H9 (cell line): ENCODE data around the gene WDFY1. TPM values are rescaled to one million over a fixed set of nuclear protein-coding genes. Genes with fewer than 3 reads are reported as not detected.

Experiments
- DNase-seq: peaks from one replicate; pipeline ENCODE4 v3.0.0-alpha.2; 2017
- H2AFZ ChIP-seq: one replicate; pipeline ENCODE4 v1.6.1; 2013; ENCODE audit warnings: mild to moderate bottlenecking, low read length, control low read depth, moderate library complexity
- H2AK5ac ChIP-seq: 2 replicates; pipeline ENCODE4 v1.6.1; 2013; ENCODE audit warnings: low read length, control low read depth, mixed read lengths; ENCODE audit not compliant: insufficient read length
- H2BK120ac ChIP-seq: one replicate; pipeline ENCODE4 v1.6.1; 2013; ENCODE audit warnings: low read depth, mild to moderate bottlenecking, low read length, control low read depth, inconsistent platforms; ENCODE audit not compliant: poor library complexity, severe bottlenecking
- H2BK12ac ChIP-seq: 2 replicates; pipeline ENCODE4 v1.6.1; 2013; ENCODE audit warnings: low read length, control low read depth, mixed read lengths, low read depth; ENCODE audit not compliant: insufficient read length
- H2BK15ac ChIP-seq: 2 replicates; pipeline ENCODE4 v1.6.1; 2013; ENCODE audit warnings: low read depth, low read length, control low read depth
- H2BK20ac ChIP-seq: one replicate; pipeline ENCODE4 v1.6.1; 2013; ENCODE audit warnings: low read depth, mild to moderate bottlenecking, low read length, control low read depth, inconsistent platforms; ENCODE audit not compliant: poor library complexity, severe bottlenecking
- H2BK5ac ChIP-seq: 2 replicates; pipeline ENCODE4 v1.6.1; 2013; ENCODE audit warnings: low read length, control low read depth, mixed read lengths; ENCODE audit not compliant: insufficient read length
- H3K14ac ChIP-seq: 2 replicates; pipeline ENCODE4 v1.6.1; 2013; ENCODE audit warnings: low read length, control low read depth; ENCODE audit not compliant: insufficient read depth
- H3K18ac ChIP-seq: 2 replicates; pipeline ENCODE4 v1.6.1; 2013; ENCODE audit warnings: low read depth, mild to moderate bottlenecking, mixed read lengths, low read length, control low read depth; ENCODE audit not compliant: insufficient read length
- H3K23ac ChIP-seq: 2 replicates; pipeline ENCODE4 v1.6.1; 2013; ENCODE audit warnings: low read length, control low read depth, mixed read lengths, low read depth; ENCODE audit not compliant: insufficient read length
- H3K23me2 ChIP-seq: 2 replicates; pipeline ENCODE4 v1.6.1; 2013; ENCODE audit warnings: low read depth, mild to moderate bottlenecking, mixed read lengths, low read length, control low read depth; ENCODE audit not compliant: insufficient read length, poor library complexity, severe bottlenecking
- H3K27ac ChIP-seq: 2 replicates; pipeline ENCODE4 v1.5.1; 2013; ENCODE audit warnings: low read length, control low read depth, mixed read lengths, low read depth; ENCODE audit not compliant: insufficient read length
- H3K27me3 ChIP-seq: 2 replicates; pipeline ENCODE4 v1.6.1; 2013; ENCODE audit warnings: low read length, control low read depth, inconsistent platforms; ENCODE audit not compliant: insufficient read depth
- H3K4ac ChIP-seq: 2 replicates; pipeline ENCODE4 v1.6.1; 2013; ENCODE audit warnings: low read depth, mild to moderate bottlenecking, control low read depth, inconsistent platforms, low read length, moderate library complexity
- H3K4me1 ChIP-seq: 2 replicates; pipeline ENCODE4 v1.6.1; 2013; ENCODE audit warnings: low read length, control low read depth, inconsistent platforms; ENCODE audit not compliant: insufficient read depth
- H3K4me2 ChIP-seq: 2 replicates; pipeline ENCODE4 v1.6.1; 2013; ENCODE audit warnings: low read length, control low read depth, mixed read lengths; ENCODE audit not compliant: insufficient read length, insufficient read depth
- H3K56ac ChIP-seq: 2 replicates; pipeline ENCODE4 v1.6.1; 2013; ENCODE audit warnings: low read depth, mild to moderate bottlenecking, mixed read lengths, low read length, control low read depth; ENCODE audit not compliant: insufficient read length
- H3K79me1 ChIP-seq: 2 replicates; pipeline ENCODE4 v1.6.1; 2013; ENCODE audit warnings: low read depth, mild to moderate bottlenecking, moderate library complexity, low read length, control low read depth, inconsistent platforms; ENCODE audit not compliant: insufficient read depth, poor library complexity, severe bottlenecking
- H3K79me2 ChIP-seq: 2 replicates; pipeline ENCODE4 v1.6.1; 2013; ENCODE audit warnings: low read length, control low read depth, inconsistent platforms; ENCODE audit not compliant: insufficient read depth
- H3K9ac ChIP-seq: 2 replicates; pipeline ENCODE4 v1.6.1; 2013; ENCODE audit warnings: low read length, control low read depth, mixed read lengths; ENCODE audit not compliant: insufficient read length; ENCODE audit errors: extremely low read depth
- H3K9me3 ChIP-seq: one replicate; pipeline ENCODE4 v1.6.1; 2013; ENCODE audit warnings: low read depth, low read length, inconsistent platforms; ENCODE audit not compliant: control insufficient read depth
- H3T11ph ChIP-seq: one replicate; pipeline ENCODE4 v1.6.1; 2013; ENCODE audit warnings: mild to moderate bottlenecking, low read length, control low read depth, inconsistent platforms
- H4K20me1 ChIP-seq: one replicate; pipeline ENCODE4 v1.6.1; 2013; ENCODE audit not compliant: control insufficient read depth, insufficient read length, insufficient read depth
- H4K5ac ChIP-seq: 2 replicates; pipeline ENCODE4 v1.6.1; 2013; ENCODE audit warnings: low read depth, mild to moderate bottlenecking, mixed read lengths, low read length, control low read depth; ENCODE audit not compliant: insufficient read length
- H4K8ac ChIP-seq: replicated peaks from 2 replicates; pipeline ENCODE4 v1.6.1; 2013; ENCODE audit warnings: low read length, control low read depth, mixed read lengths, low read depth; ENCODE audit not compliant: insufficient read length
- H4K91ac ChIP-seq: 2 replicates; pipeline ENCODE4 v1.6.1; 2013; ENCODE audit warnings: low read depth, mild to moderate bottlenecking, moderate library complexity, mixed read lengths, low read length, control low read depth; ENCODE audit not compliant: insufficient read length
- H3K27ac Mint-ChIP-seq, 3 experiments: 2 replicates in 2 of 3; 3 replicates in 1 of 3; pipeline ENCODE4 v1.8.0; 2020 to 2021; ENCODE audit warnings: mixed read lengths in 3 of 3, mild to moderate bottlenecking in 1 of 3, moderate library complexity in 1 of 3
- H3K27me3 Mint-ChIP-seq: 2 replicates; pipeline ENCODE4 v1.8.0; 2021; ENCODE audit warnings: low read depth, mild to moderate bottlenecking, moderate library complexity, mixed read lengths
- H3K36me3 Mint-ChIP-seq, 3 experiments: 2 replicates in 2 of 3; 3 replicates in 1 of 3; pipeline ENCODE4 v1.8.0; 2020 to 2021; ENCODE audit warnings: low read depth in 3 of 3, mixed read lengths in 3 of 3; ENCODE audit not compliant: insufficient read depth in 1 of 3
- H3K4me1 Mint-ChIP-seq, 2 experiments: 2 replicates each; pipeline ENCODE4 v1.8.0; 2020; ENCODE audit warnings: mixed read lengths in 2 of 2
- H3K4me3 Mint-ChIP-seq, 2 experiments: 2 replicates in 1 of 2; 3 replicates in 1 of 2; pipeline ENCODE4 v1.8.0; 2020 to 2021; ENCODE audit warnings: mild to moderate bottlenecking in 2 of 2, mixed read lengths in 2 of 2, moderate library complexity in 1 of 2
- H3K9me3 Mint-ChIP-seq, 2 experiments: 2 replicates in 1 of 2; 3 replicates in 1 of 2; pipeline ENCODE4 v1.8.0; 2020; ENCODE audit warnings: mild to moderate bottlenecking in 2 of 2, mixed read lengths in 2 of 2, moderate library complexity in 1 of 2
- WGBS: extraction: QIAGEN DNeasy Blood & Tissue Kit; methylation state at CpG from one replicate; pipeline ENCODE4 v1.1.7; 2013; ENCODE audit warnings: missing lambda C conversion rate, low lambda C conversion rate, mixed read lengths; ENCODE audit not compliant: insufficient read length; ENCODE audit errors: extremely low coverage; 5-methylcytosine and 5-hydroxymethylcytosine counted together
- total RNA-seq: library from RNA; stranded (reverse); gene quantifications from 2 replicates; pipeline ENCODE4 v1.2.1, GENCODE V29; 2021
- TF ChIP-seq, protein P1 (sequence below): fragments of 200-600 bp; sonication (generic); conservative IDR thresholded peaks from 3 replicates; pipeline ENCODE4 v1.8.0; 2021; ENCODE audit warnings: antibody characterized with exemption, mild to moderate bottlenecking

Gene WDFY1
- total RNA-seq, 1 experiment from 2014 or later = 54.1 TPM

DNA sequence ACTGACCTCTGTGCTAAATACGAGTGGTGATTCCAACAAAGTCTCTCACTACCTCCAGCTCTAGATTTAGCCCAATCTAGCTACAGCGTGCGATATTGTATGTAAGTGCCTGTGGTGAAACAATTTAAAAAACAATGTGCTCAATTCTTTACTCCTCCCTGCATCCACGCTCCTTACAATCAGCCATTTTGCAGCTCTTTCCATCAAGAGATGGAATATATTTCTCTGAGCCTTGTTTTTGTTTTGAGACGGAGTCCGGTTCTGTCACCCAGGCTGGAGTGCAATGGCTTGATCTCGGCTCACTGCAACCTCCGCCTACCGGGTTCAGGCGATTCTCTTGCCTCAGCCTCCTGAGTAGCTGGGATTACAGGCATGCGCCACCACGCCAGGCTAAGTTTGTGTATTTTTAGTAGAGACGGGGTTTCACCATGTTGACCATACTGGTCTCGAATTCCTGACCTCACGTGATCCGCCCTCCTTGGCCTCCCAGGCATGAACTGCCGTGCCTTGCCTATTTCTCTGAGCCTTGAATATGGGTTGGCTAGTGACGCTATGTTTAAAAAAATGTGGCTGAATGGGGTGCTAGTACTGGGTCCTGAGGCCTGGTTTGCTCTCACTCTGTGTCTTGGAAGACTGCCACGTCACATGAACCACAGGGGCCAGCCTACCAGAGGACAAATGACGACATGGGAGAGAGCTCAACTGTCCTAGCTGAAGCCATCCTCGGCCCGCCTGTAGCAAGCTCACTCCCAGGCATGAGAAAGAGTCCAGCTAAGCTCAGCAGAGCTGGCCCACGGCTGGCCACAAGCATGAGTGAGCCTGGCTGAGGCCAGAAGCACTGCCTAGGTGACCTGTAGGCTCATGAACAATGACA is 14.8 kb downstream of the WDFY1 start:
- Histone ChIP-seq H3K27me3 (no peaks in the 10 kb centered on the region), H3K4ac (no peak overlapping the region), H2BK120ac (no peak overlapping the region), H4K91ac (no peak overlapping the region), H3K4me1 (peaks cover 10% of the 10 kb centered on the region; the same call in 1 of the 2 replicates), H2AK5ac (no peak overlapping the region), H4K5ac (no peak overlapping the region), H3K18ac (no peak overlapping the region), H2AFZ (no peak overlapping the region), H3K79me2 (peaks cover 22% of the 10 kb centered on the region; the same call in 1 of the 2 replicates), H3K14ac (peak overlapping the region; percentile 76; the same call in 1 of the 2 replicates), H3K9me3 (no peaks in the 10 kb centered on the region), H3K79me1 (peaks cover 5% of the 10 kb centered on the region), H3K4me2 (no peak overlapping the region), H2BK20ac (no peak overlapping the region), H2BK5ac (no peak overlapping the region), H3K27ac (no peak overlapping the region), H3K23ac (no peak overlapping the region), H2BK15ac (no peak overlapping the region), H3K9ac (peak overlapping the region; percentile 20), H3K23me2 (no peaks in the 10 kb centered on the region), H4K20me1 (no peaks in the 10 kb centered on the region), H3K56ac (no peak overlapping the region), H2BK12ac (no peak overlapping the region), H3T11ph (no peak overlapping the region), H4K8ac (no peak overlapping the region)
- H3K27me3 Mint-ChIP-seq = no peaks in the 10 kb centered on the region
- peaks cover 9 to 21% of the 10 kb centered on the region in 2 experiments for H3K9me3 Mint-ChIP-seq
- no CpG with 5 or more reads among the region's 23 CpGs for whole genome bisulfite sequencing
- peak; percentile 43 for DNase-seq
- peaks cover 28 to 37% of the 10 kb centered on the region in 2 experiments for H3K4me1 Mint-ChIP-seq
- TF ChIP-seq, protein P1, sequence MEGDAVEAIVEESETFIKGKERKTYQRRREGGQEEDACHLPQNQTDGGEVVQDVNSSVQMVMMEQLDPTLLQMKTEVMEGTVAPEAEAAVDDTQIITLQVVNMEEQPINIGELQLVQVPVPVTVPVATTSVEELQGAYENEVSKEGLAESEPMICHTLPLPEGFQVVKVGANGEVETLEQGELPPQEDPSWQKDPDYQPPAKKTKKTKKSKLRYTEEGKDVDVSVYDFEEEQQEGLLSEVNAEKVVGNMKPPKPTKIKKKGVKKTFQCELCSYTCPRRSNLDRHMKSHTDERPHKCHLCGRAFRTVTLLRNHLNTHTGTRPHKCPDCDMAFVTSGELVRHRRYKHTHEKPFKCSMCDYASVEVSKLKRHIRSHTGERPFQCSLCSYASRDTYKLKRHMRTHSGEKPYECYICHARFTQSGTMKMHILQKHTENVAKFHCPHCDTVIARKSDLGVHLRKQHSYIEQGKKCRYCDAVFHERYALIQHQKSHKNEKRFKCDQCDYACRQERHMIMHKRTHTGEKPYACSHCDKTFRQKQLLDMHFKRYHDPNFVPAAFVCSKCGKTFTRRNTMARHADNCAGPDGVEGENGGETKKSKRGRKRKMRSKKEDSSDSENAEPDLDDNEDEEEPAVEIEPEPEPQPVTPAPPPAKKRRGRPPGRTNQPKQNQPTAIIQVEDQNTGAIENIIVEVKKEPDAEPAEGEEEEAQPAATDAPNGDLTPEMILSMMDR = no peak
- peaks cover 13 to 26% (median 24%) of the 10 kb centered on the region in 3 experiments; a peak in 6 of 7 replicates for H3K36me3 Mint-ChIP-seq
- no peak overlapping the region for H3K4me3 Mint-ChIP-seq
- H3K27ac Mint-ChIP-seq = peak overlapping the region; percentile 82 to 94 (median 89)
